ENCODE measurements around the gene AMPD2.

The AMPD2 gene

GRCh38 chr1:109618661-109619575 lies 719 bp upstream of the AMPD2 start:
- TF ChIP-seq MAX (IDR thresholded peaks at IDR 0.05; ENCODE audit: low read depth, low read length), result no peak
- no peak for TF ChIP-seq MYC (IDR thresholded peaks at IDR 0.05; ENCODE audit: low read depth, low read length)
- no peak for TF ChIP-seq POLR2A (IDR thresholded peaks at IDR 0.05; ENCODE audit: extremely low read depth, insufficient read length)
- TF ChIP-seq CTCF (IDR thresholded peaks at IDR 0.05; ENCODE audit: low read depth, low read length), result no peak
- H3K4me3 ChIP-seq (ENCODE audit: low read depth, low read length), result peak overlapping the region; percentile 87
- no peak for DNase-seq (ENCODE audit: low read depth)

GRCh38 chr1:109620401-109620791 lies 759 bp downstream of the AMPD2 start:
- TF ChIP-seq CTCF (IDR thresholded peaks at IDR 0.05; ENCODE audit: low read depth, low read length) (no peak), MYC (IDR thresholded peaks at IDR 0.05; ENCODE audit: low read depth, low read length) (no peak), MAX (IDR thresholded peaks at IDR 0.05; ENCODE audit: low read depth, low read length) (no peak), POLR2A (IDR thresholded peaks at IDR 0.05; ENCODE audit: extremely low read depth, insufficient read length) (no peak)
- DNase-seq (ENCODE audit: low read depth), result no peak
- peak overlapping the region; percentile 87 for H3K4me3 ChIP-seq (ENCODE audit: low read depth, low read length)

- peak; percentile 97 for DNase-seq (ENCODE audit: low read depth)
- no peak for TF ChIP-seq MYC (IDR thresholded peaks at IDR 0.05; ENCODE audit: low read depth, low read length)
- TF ChIP-seq POLR2A (IDR thresholded peaks at IDR 0.05; ENCODE audit: extremely low read depth, insufficient read length), result peak; percentile 14
- no peak for TF ChIP-seq CTCF (IDR thresholded peaks at IDR 0.05; ENCODE audit: low read depth, low read length)
- TF ChIP-seq MAX (IDR thresholded peaks at IDR 0.05; ENCODE audit: low read depth, low read length), result peak; percentile 71
- H3K4me3 ChIP-seq (ENCODE audit: low read depth, low read length), result peak overlapping the region; percentile 87
Measured at GRCh38 chr1:109620841-109621286, 1.2 kb downstream of the AMPD2 start.

GRCh38 chr1:109621379-109622136 lies 1.9 kb downstream of the AMPD2 start:
- no peak for DNase-seq (ENCODE audit: low read depth)
- peak overlapping the region; percentile 87 for H3K4me3 ChIP-seq (ENCODE audit: low read depth, low read length)
- peak; percentile 70 for TF ChIP-seq MAX (IDR thresholded peaks at IDR 0.05; ENCODE audit: low read depth, low read length)
- TF ChIP-seq POLR2A (IDR thresholded peaks at IDR 0.05; ENCODE audit: extremely low read depth, insufficient read length), result no peak

GRCh38 chr1:109622137-109622892 lies 2.7 kb downstream of the AMPD2 start:
- TF ChIP-seq CTCF (IDR thresholded peaks at IDR 0.05; ENCODE audit: low read depth, low read length) (no peak), POLR2A (IDR thresholded peaks at IDR 0.05; ENCODE audit: extremely low read depth, insufficient read length) (no peak), MAX (IDR thresholded peaks at IDR 0.05; ENCODE audit: low read depth, low read length) (no peak), MYC (IDR thresholded peaks at IDR 0.05; ENCODE audit: low read depth, low read length) (no peak)
- no peak for DNase-seq (ENCODE audit: low read depth)
- peak overlapping the region; percentile 87 for H3K4me3 ChIP-seq (ENCODE audit: low read depth, low read length)

Data from NB4 (cell line).